NCI-H345 treated with DMSO at 0.1 percent for 48 hours (cell line): Measurements from ENCODE around the gene LAMA5.

Experiments used
- DNase-seq: peaks from one replicate; lab custom pipeline; 2025; ENCODE audit not compliant: unreplicated experiment; lab: John Stamatoyannopoulos, UW

LAMA5 gene

DNA sequence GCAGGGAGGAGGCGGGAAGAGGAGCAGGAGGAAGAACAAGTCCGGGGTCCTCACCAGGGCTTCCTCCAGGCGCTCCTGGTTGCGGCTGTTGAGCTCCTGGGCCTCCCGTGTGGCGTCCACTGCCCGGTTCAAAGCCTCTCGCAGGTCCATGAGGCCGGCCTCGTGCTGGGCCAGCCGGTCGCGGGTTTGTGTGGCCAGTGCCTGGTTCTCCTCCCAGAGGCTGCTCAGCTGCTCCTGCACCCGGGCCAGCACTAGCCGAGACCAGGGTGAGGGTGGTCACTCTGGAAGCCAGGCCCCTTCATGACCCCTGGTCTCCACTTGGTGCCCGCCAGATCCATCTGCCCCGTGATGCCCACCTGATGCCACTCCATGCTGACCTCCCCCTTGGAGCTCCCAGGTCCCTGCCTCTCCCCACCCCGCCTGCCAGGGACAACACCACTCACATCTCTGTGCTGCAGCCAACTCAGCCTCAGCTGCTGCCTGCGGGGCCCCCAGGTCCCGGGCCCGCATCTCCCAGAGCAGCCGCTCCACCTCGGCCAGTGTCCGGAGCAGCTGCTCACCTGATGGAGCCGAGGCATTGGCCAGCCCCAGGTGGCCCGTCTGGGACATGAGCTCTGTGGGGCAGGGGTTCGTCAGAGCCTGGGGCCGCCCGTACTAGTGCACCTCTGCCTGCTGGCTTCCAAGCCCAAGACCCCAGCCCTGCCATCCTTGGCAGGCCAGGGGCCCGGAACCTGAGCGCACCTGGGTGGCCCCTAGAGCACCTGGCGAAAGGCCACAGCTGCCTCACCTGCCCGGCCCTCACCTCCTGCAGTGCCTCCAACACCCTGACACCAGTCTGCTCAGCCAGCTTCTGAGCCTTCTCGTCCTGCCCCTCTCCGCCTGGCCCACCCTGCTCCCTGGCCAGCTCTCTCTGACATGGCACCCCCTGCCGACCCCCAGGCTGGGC lies 48.4 kb downstream of the LAMA5 start:
- no peak for DNase-seq

DNA sequence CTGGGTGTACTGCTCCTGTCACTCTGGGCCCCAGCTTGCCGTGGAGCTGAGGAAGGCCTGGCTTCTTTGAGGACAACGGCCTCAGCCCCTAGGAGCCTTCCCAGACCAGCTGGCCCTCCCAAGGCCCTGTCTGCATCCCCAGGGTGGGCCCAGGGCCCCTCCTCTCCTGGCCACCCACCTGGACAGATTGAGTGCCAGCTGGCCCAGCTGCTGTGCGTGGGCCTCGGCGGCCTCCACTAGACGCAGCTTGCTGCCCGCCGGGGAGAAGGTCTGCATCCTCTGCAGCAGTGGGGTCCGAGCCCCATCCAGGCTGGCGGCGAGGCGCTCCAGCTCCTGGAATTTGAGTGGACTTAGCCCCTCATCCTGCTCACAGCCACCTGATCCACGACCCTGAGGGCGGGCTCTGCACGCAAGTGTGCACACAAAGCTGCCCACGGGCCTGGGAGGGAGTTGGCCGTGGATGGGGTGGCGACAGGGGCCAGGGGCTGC lies 49.9 kb downstream of the LAMA5 start:
- no peak for DNase-seq

GRCh38 chr20:62316331-62317166 lies 50.6 kb downstream of the LAMA5 start:
- DNase-seq, result no peak

- DNase-seq, result no peak
Measured at GRCh38 chr20:62315773-62316172, 51.3 kb downstream of the LAMA5 start.

DNA sequence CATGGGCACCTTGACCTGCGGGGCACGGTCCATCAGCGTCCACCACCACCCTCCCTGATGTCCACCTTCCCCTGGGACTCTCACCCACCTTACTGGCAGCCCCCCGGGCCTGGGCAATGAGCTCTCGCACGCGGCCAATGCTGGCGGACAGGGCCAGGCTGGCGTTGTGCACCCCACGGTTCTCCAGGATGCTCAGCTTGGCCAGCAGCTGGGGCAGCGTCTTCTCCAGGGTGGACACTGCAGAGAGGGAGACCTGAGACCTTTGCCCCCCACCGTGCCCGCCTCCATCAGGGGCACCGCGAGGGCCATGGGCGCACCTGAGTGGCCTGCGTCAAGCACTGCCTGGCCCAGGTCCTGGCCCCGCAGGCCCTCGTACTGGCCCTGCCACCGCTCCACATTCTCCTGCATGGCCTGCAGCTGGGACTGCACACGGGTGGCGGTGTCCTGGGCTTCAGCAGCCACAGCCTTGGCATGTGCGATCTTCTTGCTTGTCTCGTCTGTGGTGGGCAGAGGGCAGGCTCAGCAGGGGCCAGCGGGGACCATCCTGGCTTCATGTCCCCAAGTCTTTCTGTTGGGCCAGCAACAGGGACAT lies 52.3 kb downstream of the LAMA5 start:
- DNase-seq, result no peak

- DNase-seq, result no peak
Measured at GRCh38 chr20:62314339-62314638, 52.8 kb downstream of the LAMA5 start.

DNA sequence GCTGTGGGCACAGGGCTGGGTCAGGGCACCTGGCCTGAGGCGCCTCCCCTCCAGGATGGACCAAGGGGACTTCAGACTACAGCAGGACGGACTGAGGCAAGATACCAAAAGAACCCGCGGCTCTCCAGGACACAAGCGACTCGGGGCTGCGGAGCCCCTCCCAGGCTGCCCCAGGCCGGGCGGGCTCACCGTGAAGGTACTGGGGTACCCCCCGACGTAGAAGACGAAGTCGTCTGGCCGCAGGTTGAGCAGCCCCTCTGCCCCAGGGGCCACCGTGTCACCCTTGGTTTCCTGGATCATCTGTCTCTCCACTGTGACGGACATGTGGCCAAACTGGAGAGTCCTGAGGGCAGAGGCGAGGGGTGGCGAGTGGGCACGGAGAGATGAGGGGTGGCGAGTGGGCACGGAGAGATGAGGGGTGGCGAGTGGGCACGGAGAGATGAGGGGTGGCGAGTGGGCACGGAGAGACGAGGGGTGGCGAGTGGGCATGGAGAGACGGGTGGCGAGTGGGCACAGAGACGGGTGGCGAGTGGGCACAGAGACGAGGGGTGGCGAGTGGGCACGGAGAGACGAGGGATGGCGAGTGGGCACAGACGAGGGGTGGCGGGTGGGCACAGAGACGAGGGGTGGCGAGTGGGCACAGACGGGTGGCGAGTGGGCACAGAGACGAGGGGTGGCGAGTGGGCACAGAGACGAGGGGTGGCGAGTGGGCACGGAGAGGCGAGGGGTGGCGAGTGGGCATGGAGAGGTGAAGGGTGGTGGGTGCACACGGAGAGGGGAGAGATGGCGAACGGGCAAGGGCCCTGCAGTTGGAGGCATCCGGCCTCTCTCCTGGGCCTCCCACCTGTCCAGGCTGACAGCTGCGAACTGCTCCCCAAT lies 53.4 kb downstream of the LAMA5 start:
- DNase-seq, result no peak

- DNase-seq, result no peak
Measured at GRCh38 chr20:62313021-62313420, 54.1 kb downstream of the LAMA5 start.

- no peak for DNase-seq
Measured at GRCh38 chr20:62312662-62312977, 54.5 kb downstream of the LAMA5 start.

GRCh38 chr20:62311832-62312661 lies 55.1 kb downstream of the LAMA5 start:
- DNase-seq, result no peak

- DNase-seq, result no peak
Measured at GRCh38 chr20:62311150-62311549, 56.0 kb downstream of the LAMA5 start.

GRCh38 chr20:62310757-62311121 lies 56.4 kb downstream of the LAMA5 start:
- DNase-seq, result no peak

DNA sequence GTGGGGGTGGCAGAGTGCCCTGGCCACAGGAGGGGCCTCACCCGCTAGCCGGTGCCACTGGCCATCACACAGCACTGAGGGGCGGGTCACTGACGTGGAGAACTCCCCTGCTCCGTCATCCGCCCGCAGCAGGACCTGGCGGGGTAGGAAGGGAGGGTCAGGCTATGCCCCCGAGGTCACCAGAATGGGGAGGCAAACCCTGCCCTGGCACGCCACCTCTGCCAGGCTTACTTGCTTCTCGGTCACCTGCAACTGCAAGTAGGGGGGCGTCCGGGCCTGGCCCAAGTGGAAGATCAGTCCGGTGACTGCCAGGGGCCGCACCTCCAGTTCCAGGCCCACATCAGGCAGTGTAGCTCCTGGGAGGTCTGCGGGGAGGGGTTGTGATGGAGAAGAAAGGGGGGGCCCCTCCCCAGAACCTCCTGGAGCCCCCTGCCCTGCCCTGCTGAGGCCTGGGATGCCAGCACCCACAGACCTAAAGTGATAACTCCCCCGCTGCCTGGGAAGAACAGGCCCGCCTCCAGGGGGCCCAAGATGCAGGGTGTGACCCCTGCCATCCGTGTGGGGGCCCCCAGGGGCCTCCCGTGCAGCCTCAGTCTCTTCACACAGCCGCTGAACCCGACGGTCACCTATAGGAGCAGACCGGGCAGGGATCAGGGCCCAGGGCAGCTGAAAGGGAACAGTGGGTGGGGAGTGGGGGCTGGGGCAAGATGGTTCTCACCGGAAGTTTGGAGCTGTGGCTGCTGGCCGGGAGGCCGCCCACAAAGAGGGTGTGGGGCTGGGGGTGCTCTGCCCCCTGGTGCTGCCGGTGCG lies 57.0 kb downstream of the LAMA5 start:
- no peak for DNase-seq

DNA sequence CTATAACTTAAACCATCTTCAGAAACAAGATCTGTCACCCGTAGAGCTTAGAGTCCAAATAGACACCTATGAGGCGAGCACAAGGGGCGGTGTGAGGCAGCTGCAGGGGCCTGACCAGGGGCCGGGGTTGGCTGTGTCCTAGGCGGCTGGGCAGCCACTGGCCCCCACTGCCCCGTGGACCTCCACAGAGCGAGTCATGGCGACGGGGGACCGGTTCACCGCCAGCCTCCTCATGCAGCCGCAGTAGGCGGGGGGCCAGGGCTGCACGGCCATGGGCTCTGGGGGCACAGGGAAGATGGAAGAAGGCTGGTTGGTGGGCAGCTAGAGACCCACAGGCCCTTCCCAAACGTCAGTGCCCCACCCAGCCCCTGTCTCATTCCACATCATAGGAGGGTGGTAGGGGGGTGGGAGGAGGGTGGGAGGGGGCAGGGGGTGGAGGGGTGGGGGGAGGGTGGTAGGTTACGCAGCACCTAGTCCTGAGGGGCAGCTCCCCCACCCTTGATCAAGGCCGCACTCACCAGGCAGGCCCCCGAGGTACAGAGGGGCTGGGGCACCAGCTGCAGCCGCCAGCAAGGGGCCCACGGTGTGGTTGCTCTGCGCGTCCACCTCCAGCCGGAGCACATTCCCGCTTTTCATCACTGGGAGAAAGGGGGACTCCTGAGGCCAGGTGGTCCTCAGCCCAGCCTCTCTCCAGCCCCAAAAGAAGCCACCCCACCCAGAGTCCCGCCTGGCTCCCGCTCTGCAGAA lies 57.7 kb downstream of the LAMA5 start:
- no peak for DNase-seq

DNA sequence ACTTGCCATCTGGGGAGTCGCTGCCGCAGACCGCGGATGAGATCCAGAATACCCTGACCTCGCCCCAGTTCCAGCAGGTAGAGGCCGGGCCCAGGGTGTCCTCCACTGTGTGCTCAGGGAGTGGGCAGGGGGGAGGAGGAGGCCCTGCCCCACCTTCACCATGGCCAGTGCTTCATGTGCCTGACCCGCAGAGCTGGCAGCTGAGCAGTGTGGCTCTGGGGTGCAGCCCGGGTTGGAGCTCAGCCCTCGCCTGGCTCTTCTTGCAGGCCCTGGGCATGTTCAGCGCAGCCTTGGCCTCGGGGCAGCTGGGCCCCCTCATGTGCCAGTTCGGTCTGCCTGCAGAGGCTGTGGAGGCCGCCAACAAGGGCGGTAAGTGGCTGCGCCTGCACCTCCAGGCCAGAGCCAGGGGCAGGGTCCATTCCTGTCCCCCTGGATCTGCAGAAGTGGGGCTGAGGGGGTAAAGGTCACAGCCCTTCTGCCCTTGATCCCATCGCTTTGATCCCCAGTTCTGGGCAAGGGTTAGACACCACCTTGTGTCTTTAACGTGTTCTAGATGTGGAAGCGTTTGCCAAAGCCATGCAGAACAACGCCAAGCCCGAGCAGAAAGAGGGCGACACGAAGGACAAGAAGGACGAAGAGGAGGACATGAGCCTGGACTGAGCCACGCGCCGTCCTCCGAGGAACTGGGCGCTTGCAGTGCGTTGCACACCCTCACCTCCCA lies 58.9 kb downstream of the LAMA5 start:
- no peak for DNase-seq

DNA sequence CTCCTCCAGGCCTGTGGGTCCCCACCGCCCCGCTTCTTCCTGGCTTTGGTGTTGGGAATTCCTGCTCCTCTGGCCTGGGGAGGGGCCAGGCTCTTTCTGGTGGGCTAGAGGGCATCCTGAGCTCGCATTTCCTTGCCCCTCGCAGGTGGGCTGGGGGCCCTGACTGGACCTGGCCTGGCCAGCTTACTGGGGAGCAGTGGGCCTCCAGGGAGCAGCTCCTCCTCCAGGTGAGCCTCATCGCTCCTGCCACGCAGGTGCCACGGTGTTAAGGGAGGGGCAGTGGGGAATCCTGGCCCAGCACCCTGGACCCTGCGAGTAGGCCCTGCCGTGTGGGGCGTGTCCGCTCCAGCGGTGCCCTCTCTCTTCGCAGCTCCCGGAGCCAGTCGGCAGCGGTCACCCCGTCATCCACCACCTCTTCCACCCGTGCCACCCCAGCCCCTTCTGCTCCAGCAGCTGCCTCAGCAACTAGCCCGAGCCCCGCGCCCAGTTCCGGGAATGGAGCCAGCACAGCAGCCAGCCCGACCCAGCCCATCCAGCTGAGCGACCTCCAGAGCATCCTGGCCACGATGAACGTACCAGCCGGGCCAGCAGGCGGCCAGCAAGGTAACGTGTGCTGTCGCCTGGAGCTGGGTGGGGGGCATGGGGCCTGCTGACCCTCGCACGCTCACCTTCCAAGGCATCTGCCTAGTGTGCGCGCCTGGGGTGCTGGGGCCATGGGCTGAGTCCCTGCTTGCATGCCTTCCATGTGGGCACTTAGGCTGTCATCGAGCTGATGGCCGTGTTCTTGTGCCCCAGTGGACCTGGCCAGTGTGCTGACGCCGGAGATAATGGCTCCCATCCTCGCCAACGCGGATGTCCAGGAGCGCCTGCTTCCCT lies 59.6 kb downstream of the LAMA5 start:
- DNase-seq, result no peak
